Neural progenitor cell (in vitro differentiated cells): ENCODE measurements around the gene LAMA1. TPM values are rescaled to one million over a fixed set of nuclear protein-coding genes. Genes with fewer than 3 reads are reported as not detected.

ENCODE experiments used
- DNase-seq: peaks from one replicate; pipeline ENCODE4 v3.0.0-alpha.2; 2016; ENCODE audit warnings: low spot score
- H2AFZ ChIP-seq: fragments of 200-600 bp; sonication (generic); replicated peaks from 2 replicates; pipeline ENCODE4 v1.6.1; 2016; ENCODE audit warnings: antibody characterized with exemption
- H3F3A ChIP-seq: fragments of 200-600 bp; sonication (generic); 2 replicates; pipeline ENCODE4 v1.6.1; 2016; ENCODE audit warnings: antibody characterized with exemption, low read depth
- H3K27ac ChIP-seq: fragments of 200-600 bp; sonication (generic); 2 replicates; pipeline ENCODE4 v1.5.1; 2016; ENCODE audit warnings: mild to moderate bottlenecking
- H3K27me3 ChIP-seq: fragments of 200-600 bp; sonication (generic); 2 replicates; pipeline ENCODE4 v1.6.1; 2016; ENCODE audit warnings: mild to moderate bottlenecking, moderate library complexity
- H3K36me3 ChIP-seq: fragments of 200-600 bp; sonication (generic); 2 replicates; pipeline ENCODE4 v1.5.1; 2016
- H3K4me1 ChIP-seq: fragments of 200-600 bp; sonication (generic); 2 replicates; pipeline ENCODE4 v1.6.1; 2016; ENCODE audit warnings: mixed run types
- H3K4me2 ChIP-seq: fragments of 200-600 bp; sonication (generic); 2 replicates; pipeline ENCODE4 v1.6.1; 2016
- H3K4me3 ChIP-seq: fragments of 200-600 bp; sonication (generic); 2 replicates; pipeline ENCODE4 v1.5.1; 2016
- H3K79me2 ChIP-seq: fragments of 200-600 bp; sonication (generic); 2 replicates; pipeline ENCODE4 v1.6.1; 2016; ENCODE audit warnings: low read depth
- H3K9ac ChIP-seq: fragments of 200-600 bp; sonication (generic); 2 replicates; pipeline ENCODE4 v1.6.1; 2016
- H3K9me3 ChIP-seq: fragments of 200-600 bp; sonication (generic); 2 replicates; pipeline ENCODE4 v1.5.1; 2016; ENCODE audit warnings: low read depth
- H4K20me1 ChIP-seq: fragments of 200-600 bp; sonication (generic); 2 replicates; pipeline ENCODE4 v1.6.1; 2016; ENCODE audit warnings: low read depth
- H3K27ac Mint-ChIP-seq: 3 replicates; pipeline ENCODE4 v1.8.0; 2021; ENCODE audit warnings: mixed read lengths
- H3K27me3 Mint-ChIP-seq: 2 replicates; pipeline ENCODE4 v1.8.0; 2022; ENCODE audit warnings: low read depth, mild to moderate bottlenecking, inconsistent platforms, moderate library complexity, mixed read lengths; ENCODE audit not compliant: insufficient read depth
- H3K36me3 Mint-ChIP-seq: 3 replicates; pipeline ENCODE4 v1.8.0; 2021; ENCODE audit warnings: mixed read lengths
- H3K4me1 Mint-ChIP-seq: 3 replicates; pipeline ENCODE4 v1.8.0; 2021; ENCODE audit warnings: mixed read lengths
- H3K4me3 Mint-ChIP-seq: 3 replicates; pipeline ENCODE4 v1.8.0; 2021; ENCODE audit warnings: mild to moderate bottlenecking, moderate library complexity, mixed read lengths
- H3K9me3 Mint-ChIP-seq: 3 replicates; pipeline ENCODE4 v1.8.0; 2020; ENCODE audit warnings: mixed read lengths
- CTCF ChIP-seq: fragments of 200-600 bp; sonication (generic); IDR thresholded peaks from 2 replicates; pipeline ENCODE4 v1.5.1; 2017; ENCODE audit warnings: antibody characterized with exemption, mild to moderate bottlenecking
- EZH2 ChIP-seq: fragments of 200-600 bp; sonication (generic); IDR thresholded peaks from 2 replicates; pipeline ENCODE4 v1.6.1; 2017; ENCODE audit warnings: antibody characterized with exemption, mild to moderate bottlenecking, moderate library complexity
- EZH2phosphoT487 ChIP-seq: fragments of 200-600 bp; sonication (generic); IDR thresholded peaks from 2 replicates; pipeline ENCODE4 v1.6.1; 2017; ENCODE audit warnings: antibody characterized with exemption
- total RNA-seq: library from RNA; depleted of rRNA; stranded (reverse); fragments of >200 nt; gene quantifications from 2 replicates; pipeline ENCODE4 v1.2.3, GENCODE V29; 2015; ENCODE audit warnings: low replicate concordance

The LAMA1 gene
- total RNA-seq, 1 donor from 2014 or later, result 80.3 TPM

- H3K36me3 Mint-ChIP-seq, result peaks cover 75% of the 10 kb centered on the region
- no peak for TF ChIP-seq CTCF
- no peak for TF ChIP-seq EZH2phosphoT487
- no peak for TF ChIP-seq EZH2
- peaks cover 2% of the 10 kb centered on the region for H3K27me3 Mint-ChIP-seq
- Histone ChIP-seq H4K20me1 (no peaks in the 10 kb centered on the region), H3K36me3 (peaks cover 20% of the 10 kb centered on the region), H3K4me3 (no peak overlapping the region), H3F3A (no peaks in the 10 kb centered on the region), H2AFZ (no peak overlapping the region), H3K4me1 (no peaks in the 10 kb centered on the region), H3K27ac (no peak overlapping the region), H3K79me2 (no peaks in the 10 kb centered on the region), H3K9me3 (no peaks in the 10 kb centered on the region), H3K27me3 (no peaks in the 10 kb centered on the region), H3K4me2 (no peak overlapping the region), H3K9ac (no peak overlapping the region)
- peaks cover 3% of the 10 kb centered on the region for H3K9me3 Mint-ChIP-seq
- no peak overlapping the region for H3K4me3 Mint-ChIP-seq
- no peaks in the 10 kb centered on the region for H3K4me1 Mint-ChIP-seq
- H3K27ac Mint-ChIP-seq, result no peak overlapping the region
- DNase-seq, result no peak
Measured at GRCh38 chr18:6961331-6961730, 156.3 kb downstream of the LAMA1 start.

GRCh38 chr18:6960656-6961055 lies 156.9 kb downstream of the LAMA1 start:
- no peak for DNase-seq
- TF ChIP-seq EZH2phosphoT487 (no peak), CTCF (no peak), EZH2 (no peak)
- H3K4me1 Mint-ChIP-seq, result no peaks in the 10 kb centered on the region

GRCh38 chr18:6960124-6960523 lies 157.5 kb downstream of the LAMA1 start:
- H3K27me3 ChIP-seq, result no peaks in the 10 kb centered on the region
- H3K4me3 ChIP-seq, result no peak overlapping the region
- DNase-seq, result no peak
- Mint-ChIP-seq H3K9me3 (peaks cover 3% of the 10 kb centered on the region), H3K27ac (no peak overlapping the region), H3K36me3 (peaks cover 75% of the 10 kb centered on the region), H3K4me1 (no peaks in the 10 kb centered on the region), H3K4me3 (no peak overlapping the region), H3K27me3 (peaks cover 4% of the 10 kb centered on the region)
- TF ChIP-seq CTCF (no peak), EZH2 (no peak), EZH2phosphoT487 (no peak)
- H3F3A ChIP-seq, result no peaks in the 10 kb centered on the region
- no peaks in the 10 kb centered on the region for H4K20me1 ChIP-seq
- H3K36me3 ChIP-seq, result peaks cover 15% of the 10 kb centered on the region
- H3K4me2 ChIP-seq, result no peak overlapping the region
- no peaks in the 10 kb centered on the region for H3K9me3 ChIP-seq
- no peak overlapping the region for H2AFZ ChIP-seq
- no peaks in the 10 kb centered on the region for H3K79me2 ChIP-seq
- H3K9ac ChIP-seq, result no peak overlapping the region
- H3K27ac ChIP-seq, result no peak overlapping the region
- H3K4me1 ChIP-seq, result no peaks in the 10 kb centered on the region

More at GRCh38 chr18:6960656-6961055, 156.9 kb downstream of the LAMA1 start:
- no peak overlapping the region for H3K27ac ChIP-seq
- H3K4me3 ChIP-seq, result no peak overlapping the region
- H3K79me2 ChIP-seq, result no peaks in the 10 kb centered on the region
- Mint-ChIP-seq H3K9me3 (peaks cover 3% of the 10 kb centered on the region), H3K4me3 (no peak overlapping the region), H3K27me3 (peaks cover 2% of the 10 kb centered on the region), H3K36me3 (peaks cover 76% of the 10 kb centered on the region), H3K27ac (no peak overlapping the region)
- peaks cover 19% of the 10 kb centered on the region for H3K36me3 ChIP-seq
- no peaks in the 10 kb centered on the region for H4K20me1 ChIP-seq
- no peak overlapping the region for H3K9ac ChIP-seq
- no peaks in the 10 kb centered on the region for H3K9me3 ChIP-seq
- no peaks in the 10 kb centered on the region for H3K4me1 ChIP-seq
- no peaks in the 10 kb centered on the region for H3F3A ChIP-seq
- no peaks in the 10 kb centered on the region for H3K27me3 ChIP-seq
- H3K4me2 ChIP-seq, result no peak overlapping the region
- H2AFZ ChIP-seq, result no peak overlapping the region
